DOHH2 (cell line): Measurements from ENCODE around the gene ABCG2.

Experiments used
- H3F3A ChIP-seq: fragments of 200-600 bp; sonication (generic), shearing (Covaris generic); 2 replicates; pipeline ENCODE4 v1.6.0; 2016; ENCODE audit warnings: antibody characterized with exemption, mild to moderate bottlenecking; ENCODE audit not compliant: control insufficient read depth, insufficient read depth
- H3K27ac ChIP-seq: fragments of 200-600 bp; sonication (generic); 2 replicates; pipeline ENCODE4 v1.5.1; 2014; ENCODE audit warnings: low read depth, mild to moderate bottlenecking, low read length, moderate library complexity
- H3K27me3 ChIP-seq: fragments of 200-600 bp; sonication (generic); 2 replicates; pipeline ENCODE4 v1.6.1; 2014; ENCODE audit warnings: mild to moderate bottlenecking, low read length, mixed read lengths; ENCODE audit not compliant: control insufficient read depth
- H3K36me3 ChIP-seq: fragments of 200-600 bp; sonication (generic); 2 replicates; pipeline ENCODE4 v1.6.1; 2014; ENCODE audit warnings: mild to moderate bottlenecking, low read length, moderate library complexity, mixed read lengths; ENCODE audit not compliant: control insufficient read depth
- H3K4me1 ChIP-seq: fragments of 200-600 bp; sonication (generic); 2 replicates; pipeline ENCODE4 v1.6.1; 2014; ENCODE audit warnings: mild to moderate bottlenecking, low read length, mixed read lengths; ENCODE audit not compliant: control insufficient read depth
- H3K4me2 ChIP-seq: fragments of 200-600 bp; sonication (generic); 2 replicates; pipeline ENCODE4 v1.6.0; 2014; ENCODE audit warnings: mild to moderate bottlenecking, low read length, moderate library complexity
- H3K4me3 ChIP-seq: fragments of 200-600 bp; sonication (generic); 2 replicates; pipeline ENCODE4 v1.5.1; 2014; ENCODE audit warnings: mild to moderate bottlenecking, low read length, mixed read lengths
- H3K79me2 ChIP-seq: fragments of 200-600 bp; sonication (generic); 2 replicates; pipeline ENCODE4 v1.6.1; 2014; ENCODE audit warnings: mild to moderate bottlenecking, low read length, mixed read lengths; ENCODE audit not compliant: control insufficient read depth
- H3K9me2 ChIP-seq: fragments of 200-600 bp; sonication (generic); replicated peaks from 2 replicates; pipeline ENCODE4 v1.6.1; 2014; ENCODE audit warnings: mild to moderate bottlenecking, low read length, mixed read lengths; ENCODE audit not compliant: control insufficient read depth
- H3K9me3 ChIP-seq: fragments of 200-600 bp; sonication (generic); 2 replicates; pipeline ENCODE4 v1.6.1; 2014; ENCODE audit warnings: antibody characterized with exemption, low read length, mixed read lengths; ENCODE audit not compliant: control insufficient read depth, insufficient read depth
- H4K20me1 ChIP-seq: fragments of 200-600 bp; sonication (generic); 2 replicates; pipeline ENCODE4 v1.6.0; 2014; ENCODE audit warnings: low read depth, mild to moderate bottlenecking, antibody characterized with exemption, low read length, moderate library complexity; ENCODE audit not compliant: control insufficient read depth, insufficient read depth
- EZH2phosphoT487 ChIP-seq: fragments of 200-600 bp; sonication (generic); IDR thresholded peaks from 2 replicates; pipeline ENCODE4 v1.6.1; 2017; ENCODE audit warnings: borderline replicate concordance, mild to moderate bottlenecking, antibody characterized with exemption, low read length, moderate library complexity, mixed read lengths
- TF ChIP-seq, protein P1 (sequence below): fragments of 200-600 bp; sonication (generic); IDR thresholded peaks from one replicate; pipeline ENCODE4 v1.5.1; 2014; ENCODE audit warnings: antibody characterized with exemption, mild to moderate bottlenecking, low read depth, low read length; ENCODE audit not compliant: poor library complexity, severe bottlenecking

Gene ABCG2

DNA sequence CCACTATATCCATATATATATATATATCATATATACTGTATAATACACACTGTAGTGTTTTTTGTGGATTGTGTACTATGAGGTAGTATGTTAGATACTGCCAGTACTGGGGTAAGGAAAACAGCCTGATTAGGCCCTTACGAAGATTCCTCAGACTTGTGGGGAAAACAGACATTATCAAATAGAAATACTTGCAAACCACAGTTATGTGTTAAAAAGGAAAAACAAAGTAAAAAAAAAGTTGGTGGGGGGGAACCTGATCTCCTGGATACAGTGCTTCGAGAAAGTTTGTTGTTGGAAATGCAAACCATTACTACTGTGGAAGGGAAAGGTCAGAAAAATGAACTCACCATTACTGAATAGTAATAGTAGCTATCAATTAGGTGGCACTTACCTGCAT is 98.0 kb downstream of the ABCG2 start:
- H3F3A ChIP-seq: no peaks in the 10 kb centered on the region
- no peak overlapping the region for H3K4me3 ChIP-seq
- no peaks in the 10 kb centered on the region for H3K9me2 ChIP-seq
- H3K27me3 ChIP-seq: no peaks in the 10 kb centered on the region
- TF ChIP-seq EZH2phosphoT487: no peak
- TF ChIP-seq, protein P1, sequence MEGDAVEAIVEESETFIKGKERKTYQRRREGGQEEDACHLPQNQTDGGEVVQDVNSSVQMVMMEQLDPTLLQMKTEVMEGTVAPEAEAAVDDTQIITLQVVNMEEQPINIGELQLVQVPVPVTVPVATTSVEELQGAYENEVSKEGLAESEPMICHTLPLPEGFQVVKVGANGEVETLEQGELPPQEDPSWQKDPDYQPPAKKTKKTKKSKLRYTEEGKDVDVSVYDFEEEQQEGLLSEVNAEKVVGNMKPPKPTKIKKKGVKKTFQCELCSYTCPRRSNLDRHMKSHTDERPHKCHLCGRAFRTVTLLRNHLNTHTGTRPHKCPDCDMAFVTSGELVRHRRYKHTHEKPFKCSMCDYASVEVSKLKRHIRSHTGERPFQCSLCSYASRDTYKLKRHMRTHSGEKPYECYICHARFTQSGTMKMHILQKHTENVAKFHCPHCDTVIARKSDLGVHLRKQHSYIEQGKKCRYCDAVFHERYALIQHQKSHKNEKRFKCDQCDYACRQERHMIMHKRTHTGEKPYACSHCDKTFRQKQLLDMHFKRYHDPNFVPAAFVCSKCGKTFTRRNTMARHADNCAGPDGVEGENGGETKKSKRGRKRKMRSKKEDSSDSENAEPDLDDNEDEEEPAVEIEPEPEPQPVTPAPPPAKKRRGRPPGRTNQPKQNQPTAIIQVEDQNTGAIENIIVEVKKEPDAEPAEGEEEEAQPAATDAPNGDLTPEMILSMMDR: no peak
- H3K27ac ChIP-seq: no peak overlapping the region
- no peaks in the 10 kb centered on the region for H4K20me1 ChIP-seq
- no peaks in the 10 kb centered on the region for H3K79me2 ChIP-seq
- H3K4me1 ChIP-seq: no peaks in the 10 kb centered on the region
- peaks cover 61% of the 10 kb centered on the region for H3K36me3 ChIP-seq
- no peak overlapping the region for H3K4me2 ChIP-seq
- no peaks in the 10 kb centered on the region for H3K9me3 ChIP-seq

DNA sequence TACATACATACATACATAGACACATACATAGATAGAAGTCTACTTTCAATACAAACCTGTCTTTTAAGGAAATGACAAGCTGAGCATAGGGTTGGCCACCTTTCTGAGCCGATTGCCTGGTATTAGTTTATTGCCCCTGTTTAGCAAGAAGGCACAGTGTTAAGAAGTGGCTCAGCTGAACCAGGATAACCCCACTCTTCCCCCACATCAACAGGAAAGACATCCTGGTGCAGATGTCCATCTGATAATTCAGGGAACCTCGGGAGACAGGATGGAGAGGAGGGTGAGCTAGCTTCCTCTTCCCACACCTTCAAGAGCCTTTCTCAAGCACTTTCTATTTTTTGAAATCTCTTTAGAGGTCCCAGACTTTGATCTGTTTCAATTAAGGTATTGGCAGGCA is 98.7 kb downstream of the ABCG2 start:
- H3K9me2 ChIP-seq: no peaks in the 10 kb centered on the region
- H3K4me3 ChIP-seq: no peak overlapping the region
- peaks cover 57% of the 10 kb centered on the region for H3K36me3 ChIP-seq
- H3F3A ChIP-seq: no peaks in the 10 kb centered on the region
- no peaks in the 10 kb centered on the region for H3K27me3 ChIP-seq
- H3K4me1 ChIP-seq: no peaks in the 10 kb centered on the region
- no peak overlapping the region for H3K4me2 ChIP-seq
- H3K27ac ChIP-seq: no peak overlapping the region
- H3K79me2 ChIP-seq: no peaks in the 10 kb centered on the region
- no peak for TF ChIP-seq EZH2phosphoT487
- TF ChIP-seq, protein P1: no peak
- H3K9me3 ChIP-seq: no peaks in the 10 kb centered on the region
- H4K20me1 ChIP-seq: no peaks in the 10 kb centered on the region

DNA sequence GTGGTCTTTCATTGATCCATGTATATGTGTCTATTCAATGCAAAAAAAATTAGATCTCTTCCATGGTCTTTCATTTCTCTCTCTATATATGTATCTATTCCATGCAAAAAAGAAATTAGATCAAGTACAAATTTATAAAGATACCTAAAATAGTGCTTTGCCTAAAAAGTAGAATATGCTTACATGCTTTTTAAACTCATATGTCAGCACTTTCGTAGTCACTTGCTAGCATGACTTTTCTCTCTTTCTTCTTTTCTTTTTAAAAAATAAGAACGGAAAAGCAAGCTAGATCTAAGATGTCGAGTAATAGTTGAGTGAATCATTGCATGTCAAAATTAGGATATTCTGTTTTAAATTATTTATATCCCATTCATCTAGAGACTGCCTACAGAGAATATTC is 100.1 kb downstream of the ABCG2 start:
- no peaks in the 10 kb centered on the region for H4K20me1 ChIP-seq
- no peaks in the 10 kb centered on the region for H3K27me3 ChIP-seq
- TF ChIP-seq, protein P1: no peak
- TF ChIP-seq EZH2phosphoT487: no peak
- H3K4me2 ChIP-seq: no peak overlapping the region
- no peaks in the 10 kb centered on the region for H3K9me2 ChIP-seq
- H3K36me3 ChIP-seq: peaks cover 49% of the 10 kb centered on the region
- no peak overlapping the region for H3K4me3 ChIP-seq
- no peaks in the 10 kb centered on the region for H3K79me2 ChIP-seq
- no peak overlapping the region for H3K27ac ChIP-seq
- no peaks in the 10 kb centered on the region for H3K4me1 ChIP-seq
- H3F3A ChIP-seq: no peaks in the 10 kb centered on the region
- H3K9me3 ChIP-seq: no peaks in the 10 kb centered on the region

GRCh38 chr4:88054901-88055300 is 103.5 kb downstream of the ABCG2 start:
- peaks cover 51% of the 10 kb centered on the region for H3K36me3 ChIP-seq
- no peaks in the 10 kb centered on the region for H3K27me3 ChIP-seq
- no peaks in the 10 kb centered on the region for H3K9me3 ChIP-seq
- H3K27ac ChIP-seq: no peak overlapping the region
- TF ChIP-seq EZH2phosphoT487: no peak
- TF ChIP-seq, protein P1: no peak
- H3K79me2 ChIP-seq: no peaks in the 10 kb centered on the region
- no peak overlapping the region for H3K4me3 ChIP-seq
- no peaks in the 10 kb centered on the region for H3K9me2 ChIP-seq
- H3K4me1 ChIP-seq: no peaks in the 10 kb centered on the region
- no peaks in the 10 kb centered on the region for H4K20me1 ChIP-seq
- H3F3A ChIP-seq: no peaks in the 10 kb centered on the region
- H3K4me2 ChIP-seq: no peak overlapping the region
